ENCODE data around the gene SOCS7.

The SOCS7 gene

GRCh38 chr17:38417210-38417951 lies 65.7 kb downstream of the SOCS7 start:
- Histone ChIP-seq H3K27me3 (ENCODE audit: low read depth, low read length) (peaks cover 13% of the 10 kb centered on the region), H3K36me3 (ENCODE audit: control insufficient read depth in 1 of 2, insufficient read depth in 2 of 2, low read length in 2 of 2) (no peaks in the 10 kb centered on the region), H3K4me1 (ENCODE audit: control insufficient read depth in 1 of 2, insufficient read depth in 2 of 2, low read length in 2 of 2) (peaks cover 5 to 34% of the 10 kb centered on the region in 2 donors)

GRCh38 chr17:38418062-38418692 lies 66.5 kb downstream of the SOCS7 start:
- no peaks in the 10 kb centered on the region for H3K9me3 ChIP-seq (ENCODE audit: control insufficient read depth in 1 of 2, low read length in 2 of 2)
- peaks cover 13% of the 10 kb centered on the region for H3K27me3 ChIP-seq (ENCODE audit: low read depth, low read length)
- H3K27ac ChIP-seq (ENCODE audit: low read length): no peak overlapping the region
- no peak overlapping the region for H3K4me3 ChIP-seq (ENCODE audit: low read depth in 1 of 2, low read length in 2 of 2)
- peaks cover 5 to 35% of the 10 kb centered on the region in 2 donors for H3K4me1 ChIP-seq (ENCODE audit: control insufficient read depth in 1 of 2, insufficient read depth in 2 of 2, low read length in 2 of 2)
- H3K36me3 ChIP-seq (ENCODE audit: control insufficient read depth in 1 of 2, insufficient read depth in 2 of 2, low read length in 2 of 2): no peaks in the 10 kb centered on the region

More at GRCh38 chr17:38417210-38417951, 65.7 kb downstream of the SOCS7 start:
- Histone ChIP-seq H3K4me3 (ENCODE audit: low read depth in 1 of 2, low read length in 2 of 2) (no peak overlapping the region), H3K27ac (ENCODE audit: low read length) (no peak overlapping the region), H3K9me3 (ENCODE audit: control insufficient read depth in 1 of 2, low read length in 2 of 2) (no peaks in the 10 kb centered on the region)

- Histone ChIP-seq H3K4me3 (ENCODE audit: low read depth in 1 of 2, low read length in 2 of 2) (peak overlapping the region in 1 of 2 donors; percentile 50), H3K27ac (ENCODE audit: low read length) (no peak overlapping the region), H3K27me3 (ENCODE audit: low read depth, low read length) (peaks cover 13% of the 10 kb centered on the region), H3K9me3 (ENCODE audit: control insufficient read depth in 1 of 2, low read length in 2 of 2) (no peaks in the 10 kb centered on the region), H3K4me1 (ENCODE audit: control insufficient read depth in 1 of 2, insufficient read depth in 2 of 2, low read length in 2 of 2) (peaks cover 5 to 35% of the 10 kb centered on the region in 2 donors), H3K36me3 (ENCODE audit: control insufficient read depth in 1 of 2, insufficient read depth in 2 of 2, low read length in 2 of 2) (no peaks in the 10 kb centered on the region)
Observed at GRCh38 chr17:38418693-38419507, 67.3 kb downstream of the SOCS7 start.

GRCh38 chr17:38419508-38419981 lies 67.9 kb downstream of the SOCS7 start:
- no peak overlapping the region for H3K27ac ChIP-seq (ENCODE audit: low read length)
- peak overlapping the region in 1 of 2 donors; percentile 50 for H3K4me3 ChIP-seq (ENCODE audit: low read depth in 1 of 2, low read length in 2 of 2)
- peaks cover 13% of the 10 kb centered on the region for H3K27me3 ChIP-seq (ENCODE audit: low read depth, low read length)
- H3K36me3 ChIP-seq (ENCODE audit: control insufficient read depth in 1 of 2, insufficient read depth in 2 of 2, low read length in 2 of 2): no peaks in the 10 kb centered on the region
- no peaks in the 10 kb centered on the region for H3K9me3 ChIP-seq (ENCODE audit: control insufficient read depth in 1 of 2, low read length in 2 of 2)
- H3K4me1 ChIP-seq (ENCODE audit: control insufficient read depth in 1 of 2, insufficient read depth in 2 of 2, low read length in 2 of 2): peaks cover 5 to 35% of the 10 kb centered on the region in 2 donors

GRCh38 chr17:38420518-38420917 lies 68.9 kb downstream of the SOCS7 start:
- Histone ChIP-seq H3K4me3 (ENCODE audit: low read depth in 1 of 2, low read length in 2 of 2) (no peak overlapping the region), H3K36me3 (ENCODE audit: control insufficient read depth in 1 of 2, insufficient read depth in 2 of 2, low read length in 2 of 2) (no peaks in the 10 kb centered on the region), H3K4me1 (ENCODE audit: control insufficient read depth in 1 of 2, insufficient read depth in 2 of 2, low read length in 2 of 2) (peaks cover 5 to 27% of the 10 kb centered on the region in 2 donors), H3K27ac (ENCODE audit: low read length) (no peak overlapping the region), H3K9me3 (ENCODE audit: control insufficient read depth in 1 of 2, low read length in 2 of 2) (no peaks in the 10 kb centered on the region), H3K27me3 (ENCODE audit: low read depth, low read length) (peaks cover 13% of the 10 kb centered on the region)

- Histone ChIP-seq H3K27me3 (ENCODE audit: low read depth, low read length) (peaks cover 13% of the 10 kb centered on the region), H3K27ac (ENCODE audit: low read length) (peak overlapping the region; percentile 79)
Observed at GRCh38 chr17:38421171-38421841, 69.7 kb downstream of the SOCS7 start.

GRCh38 chr17:38421871-38422827 lies 70.5 kb downstream of the SOCS7 start:
- Histone ChIP-seq H3K27ac (ENCODE audit: low read length) (peak overlapping the region; percentile 32), H3K9me3 (ENCODE audit: control insufficient read depth in 1 of 2, low read length in 2 of 2) (no peaks in the 10 kb centered on the region), H3K27me3 (ENCODE audit: low read depth, low read length) (peaks cover 13% of the 10 kb centered on the region), H3K4me3 (ENCODE audit: low read depth in 1 of 2, low read length in 2 of 2) (no peak overlapping the region), H3K4me1 (ENCODE audit: control insufficient read depth in 1 of 2, insufficient read depth in 2 of 2, low read length in 2 of 2) (peaks cover 5 to 35% of the 10 kb centered on the region in 2 donors), H3K36me3 (ENCODE audit: control insufficient read depth in 1 of 2, insufficient read depth in 2 of 2, low read length in 2 of 2) (no peaks in the 10 kb centered on the region)

More at GRCh38 chr17:38421171-38421841, 69.7 kb downstream of the SOCS7 start:
- no peaks in the 10 kb centered on the region for H3K36me3 ChIP-seq (ENCODE audit: control insufficient read depth in 1 of 2, insufficient read depth in 2 of 2, low read length in 2 of 2)
- H3K4me1 ChIP-seq (ENCODE audit: control insufficient read depth in 1 of 2, insufficient read depth in 2 of 2, low read length in 2 of 2): peaks cover 5 to 27% of the 10 kb centered on the region in 2 donors
- H3K4me3 ChIP-seq (ENCODE audit: low read depth in 1 of 2, low read length in 2 of 2): peak overlapping the region in 1 of 2 donors; percentile 45
- H3K9me3 ChIP-seq (ENCODE audit: control insufficient read depth in 1 of 2, low read length in 2 of 2): no peaks in the 10 kb centered on the region

- Histone ChIP-seq H3K27ac (ENCODE audit: low read length) (peak overlapping the region; percentile 5), H3K36me3 (ENCODE audit: control insufficient read depth in 1 of 2, insufficient read depth in 2 of 2, low read length in 2 of 2) (no peaks in the 10 kb centered on the region), H3K4me3 (ENCODE audit: low read depth in 1 of 2, low read length in 2 of 2) (no peak overlapping the region), H3K9me3 (ENCODE audit: control insufficient read depth in 1 of 2, low read length in 2 of 2) (no peaks in the 10 kb centered on the region), H3K27me3 (ENCODE audit: low read depth, low read length) (peaks cover 7% of the 10 kb centered on the region), H3K4me1 (ENCODE audit: control insufficient read depth in 1 of 2, insufficient read depth in 2 of 2, low read length in 2 of 2) (peaks cover 5 to 43% of the 10 kb centered on the region in 2 donors)
Observed at GRCh38 chr17:38424297-38424972, 72.8 kb downstream of the SOCS7 start.

GRCh38 chr17:38425031-38425430 lies 73.4 kb downstream of the SOCS7 start:
- H3K4me3 ChIP-seq (ENCODE audit: low read depth in 1 of 2, low read length in 2 of 2): no peak overlapping the region
- no peaks in the 10 kb centered on the region for H3K36me3 ChIP-seq (ENCODE audit: control insufficient read depth in 1 of 2, insufficient read depth in 2 of 2, low read length in 2 of 2)
- H3K27ac ChIP-seq (ENCODE audit: low read length): peak overlapping the region; percentile 5
- peaks cover 1% of the 10 kb centered on the region for H3K27me3 ChIP-seq (ENCODE audit: low read depth, low read length)
- H3K9me3 ChIP-seq (ENCODE audit: control insufficient read depth in 1 of 2, low read length in 2 of 2): no peaks in the 10 kb centered on the region
- peaks cover 5 to 43% of the 10 kb centered on the region in 2 donors for H3K4me1 ChIP-seq (ENCODE audit: control insufficient read depth in 1 of 2, insufficient read depth in 2 of 2, low read length in 2 of 2)
